Ascending aorta (tissue), 2 donors: ENCODE data around the gene TH. TPM values are rescaled to one million over a fixed set of nuclear protein-coding genes. Genes with fewer than 3 reads are reported as not detected.
A peak's percentile ranks its signal among the peaks of the same experiment; 100 is the strongest.
"Not testable (repeated sequence)": the region's sequence is repeated elsewhere in the genome, so short reads cannot be mapped to it uniquely, and the experiment has no call there.

Experiments
- DNase-seq, 2 donors: peaks; one replicate each; pipeline ENCODE4 v3.0.0-alpha.2; 2019; ENCODE audit warnings: low spot score in 2 of 2
- H3K27ac ChIP-seq, 2 donors: fragments of 200-600 bp; sonication (generic); one replicate each; pipeline ENCODE4 v1.5.1; 2016 to 2017; ENCODE audit warnings: mild to moderate bottlenecking in 1 of 2
- H3K27me3 ChIP-seq: fragments of 200-600 bp; sonication (generic); one replicate; pipeline ENCODE4 v1.5.1; 2017
- H3K36me3 ChIP-seq, 2 donors: fragments of 200-600 bp; sonication (generic); one replicate each; pipeline ENCODE4 v1.5.1; 2016
- H3K4me1 ChIP-seq, 2 donors: fragments of 200-600 bp; sonication (generic); one replicate each; pipeline ENCODE4 v1.5.1; 2016 to 2017; ENCODE audit warnings: mild to moderate bottlenecking in 1 of 2
- H3K4me3 ChIP-seq, 2 donors: fragments of 200-600 bp; sonication (generic); one replicate each; pipeline ENCODE4 v1.5.1; 2016 to 2017; ENCODE audit warnings: mild to moderate bottlenecking in 1 of 2
- H3K9me3 ChIP-seq, 2 donors: fragments of 200-600 bp; sonication (generic); one replicate each; pipeline ENCODE4 v1.5.1; 2016
- CTCF ChIP-seq, 3 experiments: fragments of 200-600 bp in 2 of 3; fragments of 450-650 bp in 1 of 3; sonication (generic) in 2 of 3; IDR thresholded peaks; one replicate each; pipeline ENCODE4 v1.5.1; 2016 to 2019; ENCODE audit warnings: antibody characterized with exemption in 3 of 3, mild to moderate bottlenecking in 1 of 3, moderate library complexity in 1 of 3
- intact Hi-C: fragments of 100-400 bp; cut with DNase I; formaldehyde crosslinking; loops from one replicate; pipeline ENCODE4 v1.15.1; 2023
- total RNA-seq: library from RNA; depleted of rRNA; stranded (reverse); fragments of >200 nt; gene quantifications from one replicate; pipeline ENCODE4 v1.1.0, GENCODE V29; 2016

Gene TH
- total RNA-seq, 1 donor from 2014 or later = not detected

DNA sequence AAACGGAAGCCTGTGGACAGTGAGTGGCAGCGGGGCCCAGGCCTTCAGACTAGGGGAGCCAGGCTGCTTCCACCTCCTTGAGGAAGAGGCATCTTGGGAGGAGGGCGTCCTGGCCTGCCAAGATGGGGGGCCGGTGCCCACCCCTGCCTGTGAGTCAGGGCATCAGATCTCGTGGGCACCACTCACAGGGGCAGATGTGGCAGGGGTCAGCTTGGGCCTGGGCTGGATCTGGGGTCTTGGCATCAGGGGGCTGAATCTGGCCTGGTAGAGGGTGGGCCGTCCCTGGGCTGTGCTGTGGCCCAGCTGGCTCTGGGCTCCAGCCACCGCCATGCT, 24.1 kb upstream of the TH start:
- H3K27me3 ChIP-seq = no peaks in the 10 kb centered on the region
- TF ChIP-seq CTCF (IDR thresholded peaks at IDR 0.05) = no peak

GRCh38 chr11:2194877-2195755, 23.5 kb upstream of the TH start:
- H3K27ac ChIP-seq = no peak overlapping the region

More for the DNA sequence above, 24.1 kb upstream of the TH start:
- H3K4me1 ChIP-seq = no peaks in the 10 kb centered on the region
- H3K27ac ChIP-seq = no peak overlapping the region
- intact Hi-C loops = loop anchor here (2.0 to 5.0 kb wide), 2 partner anchors 107 to 335 kb away; partner anchors contain the start of genes C11orf21 and TSPAN32
- H3K36me3 ChIP-seq = no peaks in the 10 kb centered on the region
- H3K9me3 ChIP-seq = no peaks in the 10 kb centered on the region
- no peak for DNase-seq
- H3K4me3 ChIP-seq = no peak overlapping the region

DNA sequence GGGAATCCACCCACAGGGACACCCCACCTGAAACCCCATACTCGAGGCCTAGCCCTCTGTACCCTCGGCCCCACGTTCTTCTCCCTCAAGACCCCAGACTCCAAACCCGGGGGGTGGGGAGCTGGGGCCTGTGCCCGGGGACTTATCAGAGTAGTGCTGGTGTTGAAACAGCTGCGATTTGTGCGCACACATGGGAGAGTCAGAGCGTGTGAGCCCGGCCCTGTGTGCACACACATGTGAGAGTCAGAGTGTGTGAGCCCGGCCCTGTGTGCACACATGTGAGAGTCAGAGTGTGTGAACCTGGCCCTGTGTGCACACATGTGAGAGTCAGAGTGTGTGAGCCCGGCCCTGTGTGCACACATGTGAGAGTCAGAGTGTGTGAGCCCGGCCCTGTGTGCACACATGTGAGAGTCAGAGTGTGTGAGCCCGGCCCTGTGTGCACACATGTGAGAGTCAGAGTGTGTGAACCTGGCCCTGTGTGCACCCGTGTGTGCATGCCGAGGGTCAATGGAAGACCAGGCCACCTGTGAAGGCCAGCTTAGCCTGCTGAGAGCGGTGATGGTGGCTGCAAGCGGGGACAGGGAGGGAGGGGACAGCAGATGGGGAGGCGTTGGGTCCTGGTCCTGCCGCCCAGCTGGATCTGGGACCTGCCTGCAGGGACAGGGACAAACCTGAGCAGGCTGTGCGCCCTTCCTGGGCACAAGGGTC, 22.4 kb upstream of the TH start:
- H3K4me1 ChIP-seq, H3K27me3 ChIP-seq, H3K27ac ChIP-seq, H3K4me3 ChIP-seq, intact Hi-C loops, H3K36me3 ChIP-seq, H3K9me3 ChIP-seq, DNase-seq: not testable (repeated sequence)

More at GRCh38 chr11:2194877-2195755, 23.5 kb upstream of the TH start:
- H3K4me3 ChIP-seq = no peak overlapping the region
- no peak for DNase-seq
- no peaks in the 10 kb centered on the region for H3K4me1 ChIP-seq
- peak; percentile 54 to 73 (median 62) for TF ChIP-seq CTCF (IDR thresholded peaks at IDR 0.05)
- H3K36me3 ChIP-seq = no peaks in the 10 kb centered on the region
- no peaks in the 10 kb centered on the region for H3K27me3 ChIP-seq
- intact Hi-C loops = loop anchor here (5.0 kb wide), 1 partner anchor 107 kb away; the partner anchor contains the start of genes C11orf21 and TSPAN32
- no peaks in the 10 kb centered on the region for H3K9me3 ChIP-seq

DNA sequence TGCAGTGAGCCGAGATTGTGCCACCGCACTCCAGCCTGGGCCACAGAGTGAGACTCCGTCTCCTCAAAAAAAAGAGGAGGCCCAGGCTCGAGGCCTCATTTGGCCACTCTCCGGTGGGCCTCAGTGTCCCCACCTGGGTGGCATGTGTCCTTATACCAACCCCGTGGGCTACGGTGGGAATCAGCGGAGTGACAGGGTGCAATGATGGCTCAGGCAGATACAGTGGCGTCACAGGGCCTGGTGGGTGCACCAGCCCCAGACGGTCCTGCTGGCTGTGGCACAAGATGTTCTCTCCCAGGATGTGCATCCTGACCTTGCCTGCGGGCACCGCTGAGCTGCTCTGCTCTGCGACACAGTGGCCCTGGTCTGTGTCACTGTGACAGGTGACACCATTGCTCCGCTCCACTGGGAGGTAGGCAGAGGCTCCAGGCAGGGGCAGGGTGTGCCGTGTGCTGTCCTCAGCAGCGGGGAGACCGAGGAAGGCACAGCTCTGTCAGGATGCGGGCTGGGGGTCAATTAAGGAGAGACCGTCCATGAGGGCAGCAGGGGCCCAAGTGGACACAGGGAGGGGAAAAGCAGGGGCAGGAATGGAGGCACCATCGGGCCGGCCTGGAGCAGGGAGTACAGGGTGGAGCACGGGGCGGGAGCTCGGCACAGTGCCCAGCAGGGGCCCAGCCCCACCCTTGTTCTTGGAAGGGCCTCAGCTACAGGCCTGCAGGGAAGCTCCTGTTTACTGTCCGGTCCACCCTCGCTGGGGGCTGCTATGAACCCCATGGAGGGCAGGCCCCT, 21.7 kb upstream of the TH start:
- Histone ChIP-seq H3K27me3 (no peaks in the 10 kb centered on the region), H3K4me3 (no peak overlapping the region)

DNA sequence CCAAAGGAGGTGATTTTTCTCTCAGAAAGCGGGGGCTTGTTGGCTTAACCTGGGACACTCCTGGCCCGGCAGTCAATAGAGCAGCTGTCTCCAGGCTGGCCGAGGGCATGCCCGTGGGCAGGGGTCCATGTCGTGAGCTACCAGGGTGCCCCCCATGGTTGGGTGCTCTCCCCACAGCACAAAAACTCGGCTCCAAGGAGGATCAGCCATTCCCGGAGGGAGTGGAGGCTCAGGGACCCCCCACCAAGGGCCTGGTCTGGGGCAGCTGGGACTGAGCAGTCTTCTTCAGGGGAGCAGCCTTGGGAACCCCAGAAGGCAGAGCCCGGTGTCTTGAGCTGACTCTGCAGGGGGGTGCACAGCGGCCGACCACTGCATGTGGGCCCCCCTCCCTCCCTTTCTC, 20.8 kb upstream of the TH start:
- Histone ChIP-seq H3K9me3 (no peaks in the 10 kb centered on the region), H3K27ac (no peak overlapping the region), H3K4me3 (no peak overlapping the region), H3K4me1 (no peaks in the 10 kb centered on the region), H3K27me3 (no peaks in the 10 kb centered on the region), H3K36me3 (no peaks in the 10 kb centered on the region)
- intact Hi-C loops = no loop called here
- no peak for TF ChIP-seq CTCF (IDR thresholded peaks at IDR 0.05)
- DNase-seq = no peak

More for the DNA sequence above, 21.7 kb upstream of the TH start:
- no peak overlapping the region for H3K27ac ChIP-seq
- no peaks in the 10 kb centered on the region for H3K36me3 ChIP-seq
- intact Hi-C loops = no loop called here
- no peaks in the 10 kb centered on the region for H3K4me1 ChIP-seq
- DNase-seq = no peak
- no peak for TF ChIP-seq CTCF (IDR thresholded peaks at IDR 0.05)
- no peaks in the 10 kb centered on the region for H3K9me3 ChIP-seq
